ENCODE results near the gene CYREN. TPM values are rescaled to one million over a fixed set of nuclear protein-coding genes. Genes with fewer than 3 reads are reported as not detected.
A peak's percentile ranks its signal among the peaks of the same experiment; 100 is the strongest.

Gene CYREN
- total and polyA plus RNA-seq, 2 donors from 2014 or later, result 39.4 to 89.3 TPM

DNA sequence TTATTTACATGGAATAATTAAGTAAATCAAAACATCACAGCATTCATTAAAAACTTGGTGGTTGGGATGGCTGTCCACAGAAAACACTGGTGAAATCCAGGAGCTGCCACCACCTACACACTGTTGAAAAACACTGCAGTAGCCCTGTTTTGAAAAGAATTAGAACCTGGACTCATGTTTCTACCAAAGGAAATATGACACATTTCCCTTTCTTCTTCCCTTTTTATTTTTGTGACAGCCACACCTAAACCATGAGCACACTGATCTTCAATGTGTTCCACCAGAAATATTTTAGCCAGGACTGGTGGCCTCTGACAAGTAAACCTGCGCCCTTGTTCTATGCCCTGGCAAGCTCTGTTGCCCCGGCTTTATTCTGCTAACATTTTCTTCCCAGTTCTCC lies 19.4 kb downstream of the CYREN start:
- Histone ChIP-seq H3K9me3 (ENCODE audit: control insufficient read depth in 2 of 3, insufficient read depth in 1 of 3, low read length in 3 of 3) (peaks cover 0 to 11% (median 2%) of the 10 kb centered on the region in 3 donors), H3K4me1 (ENCODE audit: control insufficient read depth in 2 of 3, insufficient read depth in 2 of 3, low read depth in 1 of 3, low read length in 3 of 3) (peaks cover 0 to 34% (median 15%) of the 10 kb centered on the region in 3 donors), H3K36me3 (ENCODE audit: control insufficient read depth in 2 of 3, insufficient read depth in 3 of 3, low read length in 3 of 3) (peaks cover 0 to 5% (median 0%) of the 10 kb centered on the region in 3 donors), H3K27me3 (ENCODE audit: control insufficient read depth, insufficient read depth, low read length) (no peaks in the 10 kb centered on the region), H3K9ac (ENCODE audit: low read length in 3 of 3) (peak overlapping the region in 1 of 3 donors; percentile 35), H3K4me3 (ENCODE audit: low read length in 3 of 3) (peak overlapping the region in 2 of 3 donors; percentile 37 to 85), H3K27ac (ENCODE audit: low read depth in 2 of 2, low read length in 2 of 2) (peak overlapping the region; percentile 69 to 75)
- TF ChIP-seq, protein P1, sequence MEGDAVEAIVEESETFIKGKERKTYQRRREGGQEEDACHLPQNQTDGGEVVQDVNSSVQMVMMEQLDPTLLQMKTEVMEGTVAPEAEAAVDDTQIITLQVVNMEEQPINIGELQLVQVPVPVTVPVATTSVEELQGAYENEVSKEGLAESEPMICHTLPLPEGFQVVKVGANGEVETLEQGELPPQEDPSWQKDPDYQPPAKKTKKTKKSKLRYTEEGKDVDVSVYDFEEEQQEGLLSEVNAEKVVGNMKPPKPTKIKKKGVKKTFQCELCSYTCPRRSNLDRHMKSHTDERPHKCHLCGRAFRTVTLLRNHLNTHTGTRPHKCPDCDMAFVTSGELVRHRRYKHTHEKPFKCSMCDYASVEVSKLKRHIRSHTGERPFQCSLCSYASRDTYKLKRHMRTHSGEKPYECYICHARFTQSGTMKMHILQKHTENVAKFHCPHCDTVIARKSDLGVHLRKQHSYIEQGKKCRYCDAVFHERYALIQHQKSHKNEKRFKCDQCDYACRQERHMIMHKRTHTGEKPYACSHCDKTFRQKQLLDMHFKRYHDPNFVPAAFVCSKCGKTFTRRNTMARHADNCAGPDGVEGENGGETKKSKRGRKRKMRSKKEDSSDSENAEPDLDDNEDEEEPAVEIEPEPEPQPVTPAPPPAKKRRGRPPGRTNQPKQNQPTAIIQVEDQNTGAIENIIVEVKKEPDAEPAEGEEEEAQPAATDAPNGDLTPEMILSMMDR (IDR thresholded peaks at IDR 0.05; ENCODE audit: borderline replicate concordance, extremely low read depth, insufficient read depth), result no peak
- intact Hi-C loops (cut with DNase I), result no loop called here
- FAIRE-seq, result no peak
- DNase-seq, result no peak

DNA sequence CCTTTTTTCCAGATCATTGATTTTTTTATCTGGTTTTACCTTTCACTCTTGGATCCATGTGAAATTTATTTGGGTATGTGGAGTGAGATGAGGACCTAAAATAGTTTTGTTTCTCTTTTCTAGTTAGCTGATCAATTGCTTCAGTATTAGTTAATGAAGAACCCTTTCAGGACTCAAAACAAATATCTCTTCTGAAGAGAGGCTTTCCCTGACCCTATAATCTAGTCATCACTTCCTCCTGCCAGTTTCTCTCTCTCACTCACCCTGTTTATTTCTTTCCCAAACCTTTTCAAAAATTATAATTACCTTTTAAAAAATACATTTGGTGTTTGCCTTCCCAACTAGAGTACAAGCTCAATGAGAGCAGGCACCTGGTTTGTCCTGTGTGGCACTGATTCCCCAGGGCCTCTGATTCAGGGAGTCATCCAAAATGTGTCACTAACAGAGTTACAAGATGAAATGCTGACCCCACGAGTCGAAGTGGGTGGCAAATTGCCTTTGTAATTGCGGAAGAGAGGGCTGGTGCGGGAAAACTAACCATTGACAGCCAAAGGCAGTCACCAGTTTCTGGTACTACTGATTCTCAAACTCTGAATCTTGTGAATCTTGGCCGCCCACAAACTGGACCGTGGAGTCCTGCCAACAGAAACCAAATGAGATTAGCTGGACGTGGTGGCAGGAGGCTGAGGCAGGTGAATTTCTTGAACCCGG lies 20.3 kb downstream of the CYREN start:
- intact Hi-C loops (cut with DNase I), result no loop called here
- Histone ChIP-seq H3K4me3 (ENCODE audit: low read length in 3 of 3) (peak overlapping the region in 2 of 3 donors; percentile 85 to 92), H3K27ac (ENCODE audit: low read depth in 2 of 2, low read length in 2 of 2) (peak overlapping the region; percentile 69 to 75), H3K9me3 (ENCODE audit: control insufficient read depth in 2 of 3, insufficient read depth in 1 of 3, low read length in 3 of 3) (peaks cover 0 to 4% (median 1%) of the 10 kb centered on the region in 3 donors), H3K9ac (ENCODE audit: low read length in 3 of 3) (peak overlapping the region in 1 of 3 donors; percentile 94), H3K4me1 (ENCODE audit: control insufficient read depth in 2 of 3, insufficient read depth in 2 of 3, low read depth in 1 of 3, low read length in 3 of 3) (peaks cover 0 to 34% (median 15%) of the 10 kb centered on the region in 3 donors), H3K36me3 (ENCODE audit: control insufficient read depth in 2 of 3, insufficient read depth in 3 of 3, low read length in 3 of 3) (peaks cover 0 to 5% (median 0%) of the 10 kb centered on the region in 3 donors), H3K27me3 (ENCODE audit: control insufficient read depth, insufficient read depth, low read length) (no peaks in the 10 kb centered on the region)
- TF ChIP-seq, protein P1 (IDR thresholded peaks at IDR 0.05; ENCODE audit: borderline replicate concordance, extremely low read depth, insufficient read depth), result no peak
- no peak for FAIRE-seq
- DNase-seq, result peak in 1 of 5 donors; percentile 64

DNA sequence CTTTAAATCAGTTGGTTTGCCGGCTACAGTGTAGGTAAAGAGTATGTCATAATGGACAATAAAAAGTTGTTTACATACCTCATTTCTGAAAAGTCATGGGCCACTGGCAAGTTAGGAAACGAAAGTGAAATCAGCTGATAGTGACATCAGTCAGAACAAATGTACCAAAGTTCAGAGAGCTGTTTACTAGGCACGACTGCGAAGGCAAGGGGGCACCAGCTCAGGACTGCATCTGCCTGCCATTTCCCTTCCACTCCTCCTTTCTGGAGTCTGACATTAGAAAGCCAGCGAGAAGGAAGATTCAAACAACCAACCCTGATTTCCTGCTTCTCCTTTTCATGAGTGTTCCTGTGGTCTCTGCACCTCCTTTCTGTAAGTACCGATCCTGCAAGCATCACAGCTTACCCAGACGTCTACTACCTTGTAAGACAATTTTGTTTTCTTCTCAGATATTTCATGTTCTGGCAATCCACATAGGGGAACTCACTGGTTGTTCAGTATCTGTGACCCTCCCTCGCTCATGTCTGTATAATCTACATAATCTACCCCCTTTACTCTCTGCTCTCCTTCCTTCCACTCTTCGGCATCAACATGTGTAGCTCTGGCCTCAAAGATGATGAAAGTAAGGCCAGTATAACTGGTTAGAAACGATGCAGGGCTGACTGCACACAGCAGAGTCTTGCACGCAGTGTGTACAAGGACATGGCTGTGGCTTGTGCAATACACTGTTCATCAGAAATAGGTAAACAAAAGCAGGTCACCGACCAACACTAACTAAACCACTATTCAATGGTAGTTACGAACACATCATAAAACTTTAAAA lies 22.4 kb downstream of the CYREN start, which contains the start of gene TMEM140:
Gene TMEM140 (plus strand): TSS at position 174 of the 823 bp plus-strand sequence. CDS start 16,370 bp downstream, outside the sequence.
- FAIRE-seq, result peak; percentile 52
- Histone ChIP-seq H3K4me3 (ENCODE audit: low read length in 3 of 3) (peak within 1 kb of the TSS; percentile 38 to 92 (median 85)), H3K9me3 (ENCODE audit: control insufficient read depth in 2 of 3, insufficient read depth in 1 of 3, low read length in 3 of 3) (no peaks in the 10 kb centered on the region), H3K4me1 (ENCODE audit: control insufficient read depth in 2 of 3, insufficient read depth in 2 of 3, low read depth in 1 of 3, low read length in 3 of 3) (peaks cover 0 to 40% (median 15%) of the 10 kb centered on the region in 3 donors), H3K27ac (ENCODE audit: low read depth in 2 of 2, low read length in 2 of 2) (peak within 1 kb of the TSS; percentile 94 to 95), H3K36me3 (ENCODE audit: control insufficient read depth in 2 of 3, insufficient read depth in 3 of 3, low read length in 3 of 3) (peaks cover 0 to 5% (median 0%) of the 10 kb centered on the region in 3 donors), H3K9ac (ENCODE audit: low read length in 3 of 3) (peak within 1 kb of the TSS; percentile 17 to 94 (median 55)), H3K27me3 (ENCODE audit: control insufficient read depth, insufficient read depth, low read length) (no peaks in the 10 kb centered on the region)
- TF ChIP-seq, protein P1 (IDR thresholded peaks at IDR 0.05; ENCODE audit: borderline replicate concordance, extremely low read depth, insufficient read depth), result no peak
- intact Hi-C loops (cut with DNase I), result no loop called here
- DNase-seq, result peak in 3 of 5 donors; percentile 63 to 82 (median 78)

Data from kidney (tissue), 14 donors.